Central memory CD8-positive, alpha-beta T cell (primary cell): ENCODE results near the gene DHPS.
"Not testable (repeated sequence)": the region's sequence is repeated elsewhere in the genome, so short reads cannot be mapped to it uniquely, and the experiment has no call there.

Source experiments
- ATAC-seq: fragments of 150-1000 bp; cut with Tn5 transposase; replicated peaks from 2 replicates; pipeline ENCODE4 v1.10.0; 2022; ENCODE audit warnings: mild to moderate bottlenecking, moderate FRiP score, moderate number of reproducible peaks; ENCODE audit not compliant: poor library complexity, severe bottlenecking; ENCODE audit errors: extremely low read depth
- DNase-seq, 2 donors: peaks; one replicate each; pipeline ENCODE4 v3.0.0; 2021; ENCODE audit warnings: low spot score in 2 of 2
- H3K27ac Mint-ChIP-seq: one replicate; pipeline ENCODE4 v1.8.0; 2022; ENCODE audit warnings: low read depth, mild to moderate bottlenecking, moderate library complexity, mixed read lengths
- H3K27me3 Mint-ChIP-seq: one replicate; pipeline ENCODE4 v1.8.0; 2022; ENCODE audit warnings: mixed read lengths
- H3K36me3 Mint-ChIP-seq: one replicate; pipeline ENCODE4 v1.8.0; 2022; ENCODE audit warnings: mild to moderate bottlenecking, moderate library complexity, mixed read lengths; ENCODE audit not compliant: insufficient read depth
- H3K4me1 Mint-ChIP-seq: one replicate; pipeline ENCODE4 v1.8.0; 2022; ENCODE audit warnings: mixed read lengths
- H3K4me3 Mint-ChIP-seq: one replicate; pipeline ENCODE4 v1.8.0; 2022; ENCODE audit warnings: mild to moderate bottlenecking, moderate library complexity, mixed read lengths
- H3K9me3 Mint-ChIP-seq: one replicate; pipeline ENCODE4 v1.8.0; 2022; ENCODE audit warnings: mixed read lengths

Gene DHPS

GRCh38 chr19:12681074-12681987, at the start of gene DHPS:
Gene DHPS, minus strand, starts transcription at chr19:12681880. Its CDS starts 114 bp downstream, at chr19:12681766.
- Mint-ChIP-seq H3K4me1 (peaks cover 24% of the 10 kb centered on the region), H3K4me3 (peak within 1 kb of the TSS; percentile 97), H3K36me3 (peaks cover 52% of the 10 kb centered on the region), H3K9me3 (no peaks in the 10 kb centered on the region), H3K27me3 (no peaks in the 10 kb centered on the region), H3K27ac (peak within 1 kb of the TSS; percentile 94)
- peak; percentile 87 for ATAC-seq
- peak; percentile 75 to 88 for DNase-seq

GRCh38 chr19:12731337-12731736, 49.7 kb upstream of the DHPS start:
- Mint-ChIP-seq H3K9me3 (no peaks in the 10 kb centered on the region), H3K4me1 (peaks cover 33% of the 10 kb centered on the region), H3K4me3 (peak overlapping the region; percentile 95), H3K36me3 (peaks cover 39% of the 10 kb centered on the region), H3K27me3 (no peaks in the 10 kb centered on the region), H3K27ac (no peak overlapping the region)
- ATAC-seq, result no peak
- no peak for DNase-seq

GRCh38 chr19:12730064-12730463, 48.4 kb upstream of the DHPS start:
- DNase-seq (no peak), ATAC-seq (no peak)
- Mint-ChIP-seq H3K4me1 (peaks cover 32% of the 10 kb centered on the region), H3K9me3 (no peaks in the 10 kb centered on the region), H3K27me3 (no peaks in the 10 kb centered on the region), H3K36me3 (peaks cover 39% of the 10 kb centered on the region), H3K4me3 (no peak overlapping the region), H3K27ac (peak overlapping the region; percentile 22)

GRCh38 chr19:12727745-12728433, 46.2 kb upstream of the DHPS start:
- ATAC-seq, result no peak
- Mint-ChIP-seq H3K27me3 (no peaks in the 10 kb centered on the region), H3K9me3 (no peaks in the 10 kb centered on the region), H3K27ac (no peak overlapping the region), H3K4me1 (peaks cover 36% of the 10 kb centered on the region), H3K36me3 (peaks cover 34% of the 10 kb centered on the region), H3K4me3 (no peak overlapping the region)
- no peak for DNase-seq

- no peak for ATAC-seq
- no peaks in the 10 kb centered on the region for H3K27me3 Mint-ChIP-seq
- H3K36me3 Mint-ChIP-seq, result peaks cover 35% of the 10 kb centered on the region
- no peak overlapping the region for H3K27ac Mint-ChIP-seq
- DNase-seq, result no peak
- no peak overlapping the region for H3K4me3 Mint-ChIP-seq
- peaks cover 34% of the 10 kb centered on the region for H3K4me1 Mint-ChIP-seq
- H3K9me3 Mint-ChIP-seq, result no peaks in the 10 kb centered on the region
Measured at GRCh38 chr19:12726988-12727316, 45.3 kb upstream of the DHPS start.

- DNase-seq, H3K27ac Mint-ChIP-seq, H3K9me3 Mint-ChIP-seq, ATAC-seq, H3K4me3 Mint-ChIP-seq, H3K27me3 Mint-ChIP-seq: not testable (repeated sequence)
- Mint-ChIP-seq H3K4me1 (peaks cover 44% of the 10 kb centered on the region), H3K36me3 (peaks cover 38% of the 10 kb centered on the region)
Measured at GRCh38 chr19:12725612-12726011, 43.9 kb upstream of the DHPS start.

- ATAC-seq (no peak), DNase-seq (peak; percentile 22 to 32)
- Mint-ChIP-seq H3K27ac (peak within 1 kb of the TSS; percentile 95), H3K4me3 (peak within 1 kb of the TSS; percentile 89), H3K36me3 (peaks cover 26% of the 10 kb centered on the region), H3K9me3 (no peaks in the 10 kb centered on the region), H3K4me1 (peaks cover 41% of the 10 kb centered on the region), H3K27me3 (no peaks in the 10 kb centered on the region)
Measured at GRCh38 chr19:12723641-12724426, 42.2 kb upstream of the DHPS start, which contains the start of gene TNPO2. Gene TNPO2, minus strand, starts transcription at chr19:12723932. Its CDS starts 2,955 bp downstream, at chr19:12720977.

- DNase-seq, result no peak
- peaks cover 23% of the 10 kb centered on the region for H3K36me3 Mint-ChIP-seq
Measured at GRCh38 chr19:12723381-12723640, 41.6 kb upstream of the DHPS start.

GRCh38 chr19:12722566-12723380, 41.1 kb upstream of the DHPS start:
- ATAC-seq, result peak; percentile 95

More at GRCh38 chr19:12723381-12723640, 41.6 kb upstream of the DHPS start:
- Mint-ChIP-seq H3K4me1 (peaks cover 44% of the 10 kb centered on the region), H3K27me3 (no peaks in the 10 kb centered on the region), H3K27ac (peak overlapping the region; percentile 95), H3K9me3 (no peaks in the 10 kb centered on the region), H3K4me3 (peak overlapping the region; percentile 89)
- ATAC-seq, result no peak

GRCh38 chr19:12721656-12722565, 40.2 kb upstream of the DHPS start:
- Mint-ChIP-seq H3K36me3 (peaks cover 23% of the 10 kb centered on the region), H3K27ac (peak overlapping the region; percentile 95), H3K27me3 (no peaks in the 10 kb centered on the region), H3K4me1 (peaks cover 44% of the 10 kb centered on the region), H3K4me3 (peak overlapping the region; percentile 89), H3K9me3 (no peaks in the 10 kb centered on the region)
- peak in 1 of 2 donors; percentile 24 for DNase-seq
- ATAC-seq, result peak; percentile 39

More at GRCh38 chr19:12722566-12723380, 41.1 kb upstream of the DHPS start:
- Mint-ChIP-seq H3K4me3 (peak overlapping the region; percentile 89), H3K27ac (peak overlapping the region; percentile 95), H3K9me3 (no peaks in the 10 kb centered on the region), H3K4me1 (peaks cover 44% of the 10 kb centered on the region), H3K36me3 (peaks cover 24% of the 10 kb centered on the region), H3K27me3 (no peaks in the 10 kb centered on the region)
- peak; percentile 75 to 89 for DNase-seq
